Measurements from ENCODE around the gene DRAP1. TPM values are rescaled to one million over a fixed set of nuclear protein-coding genes. Genes with fewer than 3 reads are reported as not detected.

The DRAP1 gene
- total RNA-seq, 1 experiment from 2014 or later: 114 TPM

GRCh38 chr11:65898656-65899355, 20.4 kb upstream of the DRAP1 start (continued):
- no peak for TF ChIP-seq ERG (CRISPR knock-in tag; IDR thresholded peaks at IDR 0.05)
- TF ChIP-seq GABPB1 (CRISPR knock-in tag; IDR thresholded peaks at IDR 0.05): no peak
- TF ChIP-seq USF1 (CRISPR knock-in tag; IDR thresholded peaks at IDR 0.05): no peak
- no peak for TF ChIP-seq RORB (CRISPR knock-in tag; IDR thresholded peaks at IDR 0.05)
- no peak for TF ChIP-seq NR3C1 (CRISPR knock-in tag; conservative IDR thresholded peaks at IDR 0.05; ENCODE audit: low read depth)
- TF ChIP-seq KAT7 (CRISPR knock-in tag; IDR thresholded peaks at IDR 0.05; ENCODE audit: borderline replicate concordance): no peak
- no peak for TF ChIP-seq CBFB (CRISPR knock-in tag; IDR thresholded peaks at IDR 0.05; ENCODE audit: low read depth)
- no peak for TF ChIP-seq TCF7 (CRISPR knock-in tag; IDR thresholded peaks at IDR 0.05; ENCODE audit: low read depth)
- TF ChIP-seq ATF1 (CRISPR knock-in tag; IDR thresholded peaks at IDR 0.05): no peak
- no peak for TF ChIP-seq AR (CRISPR knock-in tag; IDR thresholded peaks at IDR 0.05)

GRCh38 chr11:65899356-65900124, 19.7 kb upstream of the DRAP1 start:
- ATAC-seq: peak; percentile 4
- Mint-ChIP-seq H3K4me1 (0 out of 2 replicates have a peak, but pooled peaks cover 4% of the 10 kb centered on the region), H3K27ac (no peak overlapping the region), H3K4me3 (peak overlapping the region; percentile 72), H3K36me3 (no peaks in the 10 kb centered on the region; the same call in 1 of the 2 replicates), H3K27me3 (ENCODE audit: low read depth) (peaks cover 72% of the 10 kb centered on the region), H3K9me3 (no peaks in the 10 kb centered on the region)
- peak; percentile 49 for DNase-seq (ENCODE audit: low spot score)
- POLR2A ChIA-PET: interaction anchor here (0.7 to 1.7 kb wide), 5 partner anchors 9 to 48 kb away, joined by 3 to 7 read pairs (median 6); partner anchors contain the start of genes CCDC85B and FIBP
- CTCF ChIA-PET: interaction anchor here (0.7 to 2.8 kb wide), 9 partner anchors 10 to 188 kb away, joined by 3 to 47 read pairs (median 4); partner anchors contain the start of genes CCDC85B, FIBP and MUS81
- no peak for TF ChIP-seq E2F4 (CRISPR knock-in tag; IDR thresholded peaks at IDR 0.05; ENCODE audit: borderline replicate concordance, low read depth)
- no peak for TF ChIP-seq EMX1 (CRISPR knock-in tag; IDR thresholded peaks at IDR 0.05)
- TF ChIP-seq MAX (CRISPR knock-in tag; IDR thresholded peaks at IDR 0.05): peak; percentile 95
- 0 out of 2 replicates have a peak, but pooled peaks have one; percentile 17 for TF ChIP-seq MYBL2 (CRISPR knock-in tag; IDR thresholded peaks at IDR 0.05)
- peak; percentile 46; the same call in 1 of the 2 replicates for TF ChIP-seq USF1 (CRISPR knock-in tag; IDR thresholded peaks at IDR 0.05)
- no peak for TF ChIP-seq ZBTB21 (CRISPR knock-in tag; IDR thresholded peaks at IDR 0.05; ENCODE audit: borderline replicate concordance)
- TF ChIP-seq ZNF138 (CRISPR knock-in tag; conservative IDR thresholded peaks at IDR 0.05): no peak
- peak; percentile 48 for TF ChIP-seq PRDM15 (CRISPR knock-in tag; IDR thresholded peaks at IDR 0.05)
- TF ChIP-seq OVOL2 (CRISPR knock-in tag; IDR thresholded peaks at IDR 0.05; ENCODE audit: borderline replicate concordance): no peak
- no peak for TF ChIP-seq JUN (CRISPR knock-in tag; IDR thresholded peaks at IDR 0.05)
- no peak for TF ChIP-seq PRRX2 (CRISPR knock-in tag; IDR thresholded peaks at IDR 0.05)
- 0 out of 2 replicates have a peak, but pooled peaks have one; percentile 17 for TF ChIP-seq FOXP1 (CRISPR knock-in tag; IDR thresholded peaks at IDR 0.05; ENCODE audit: borderline replicate concordance)
- no peak for TF ChIP-seq GTF2I (CRISPR knock-in tag; conservative IDR thresholded peaks at IDR 0.05)
